ENCODE results near the gene RPH3AL.
"Not testable (repeated sequence)": the region's sequence is repeated elsewhere in the genome, so short reads cannot be mapped to it uniquely, and the experiment has no call there.

RPH3AL gene

GRCh38 chr17:279331-279730 is 73.3 kb downstream of the RPH3AL start:
- DNase-seq = no peak

GRCh38 chr17:278676-279059 is 73.9 kb downstream of the RPH3AL start:
- DNase-seq = no peak

- DNase-seq = no peak
These were observed 74.4 kb downstream of the RPH3AL start for GRCh38 chr17:278055-278675.

- no peak for DNase-seq
These were observed 77.7 kb downstream of the RPH3AL start for GRCh38 chr17:274902-275301.

- no peak for DNase-seq
These were observed 78.4 kb downstream of the RPH3AL start for GRCh38 chr17:273981-274832.

GRCh38 chr17:272856-273255 is 79.8 kb downstream of the RPH3AL start:
- not testable (repeated sequence) for DNase-seq

- not testable (repeated sequence) for DNase-seq
These were observed 80.5 kb downstream of the RPH3AL start for GRCh38 chr17:271928-272623.

- DNase-seq = no peak
These were observed 82.7 kb downstream of the RPH3AL start for GRCh38 chr17:269616-270514.

GRCh38 chr17:266701-267667 is 85.6 kb downstream of the RPH3AL start:
- DNase-seq = no peak

GRCh38 chr17:266219-266618 is 86.4 kb downstream of the RPH3AL start:
- no peak for DNase-seq

- DNase-seq = no peak
These were observed 86.9 kb downstream of the RPH3AL start for GRCh38 chr17:265718-266117.

GRCh38 chr17:263773-264172 is 88.8 kb downstream of the RPH3AL start:
- DNase-seq = no peak

GRCh38 chr17:263271-263670 is 89.3 kb downstream of the RPH3AL start:
- DNase-seq = no peak

- DNase-seq = no peak
These were observed 91.0 kb downstream of the RPH3AL start for GRCh38 chr17:261635-262034.

- no peak for DNase-seq
These were observed 91.7 kb downstream of the RPH3AL start for GRCh38 chr17:260944-261343.

- DNase-seq = no peak
These were observed 92.4 kb downstream of the RPH3AL start for GRCh38 chr17:260031-260791.

- no peak for DNase-seq
These were observed 93.1 kb downstream of the RPH3AL start for GRCh38 chr17:259341-259976.

- no peak for DNase-seq
These were observed 93.7 kb downstream of the RPH3AL start for GRCh38 chr17:258906-259305.

GRCh38 chr17:258045-258734 is 94.4 kb downstream of the RPH3AL start:
- DNase-seq = no peak
